Measurements from ENCODE around the gene BHLHE23. TPM values are rescaled to one million over a fixed set of nuclear protein-coding genes. Genes with fewer than 3 reads are reported as not detected.

BHLHE23 gene
- total RNA-seq, 2 donors from 2014 or later = not detected

- no peak for DNase-seq
- intact Hi-C loops (cut with DNase I) = no loop called here
- no peak for ATAC-seq
These were observed 9.2 kb downstream of the BHLHE23 start for GRCh38 chr20:62997417-62998035.

- intact Hi-C loops (cut with DNase I) = no loop called here
- DNase-seq = no peak
- no peak for ATAC-seq
These were observed 10.2 kb downstream of the BHLHE23 start for GRCh38 chr20:62996596-62996982.

- intact Hi-C loops (cut with DNase I) = no loop called here
- DNase-seq (no peak), ATAC-seq (no peak)
These were observed 10.7 kb downstream of the BHLHE23 start for GRCh38 chr20:62995898-62996595.

- ATAC-seq = no peak
- intact Hi-C loops (cut with DNase I) = no loop called here
- no peak for DNase-seq
These were observed 11.3 kb downstream of the BHLHE23 start for GRCh38 chr20:62995481-62995880.

- DNase-seq = no peak
- intact Hi-C loops (cut with DNase I) = no loop called here
- no peak for ATAC-seq
These were observed 11.9 kb downstream of the BHLHE23 start for GRCh38 chr20:62994869-62995281.

- intact Hi-C loops (cut with DNase I) = no loop called here
- ATAC-seq (no peak), DNase-seq (no peak)
These were observed 12.8 kb downstream of the BHLHE23 start for GRCh38 chr20:62993856-62994494.

- no peak for ATAC-seq
- intact Hi-C loops (cut with DNase I) = no loop called here
- no peak for DNase-seq
These were observed 14.9 kb downstream of the BHLHE23 start for GRCh38 chr20:62991863-62992262.

GRCh38 chr20:62991196-62991807, 15.5 kb downstream of the BHLHE23 start:
- ATAC-seq (no peak), DNase-seq (no peak)
- intact Hi-C loops (cut with DNase I) = no loop called here

GRCh38 chr20:62990306-62990825, 16.4 kb downstream of the BHLHE23 start:
- ATAC-seq = no peak
- no peak for DNase-seq
- intact Hi-C loops (cut with DNase I) = no loop called here

- DNase-seq (no peak), ATAC-seq (no peak)
- intact Hi-C loops (cut with DNase I) = no loop called here
These were observed 17.6 kb downstream of the BHLHE23 start for GRCh38 chr20:62989201-62989601.

- intact Hi-C loops (cut with DNase I) = no loop called here
- ATAC-seq = no peak
- DNase-seq = no peak
These were observed 19.6 kb downstream of the BHLHE23 start for GRCh38 chr20:62987114-62987513.

- DNase-seq (no peak), ATAC-seq (no peak)
- intact Hi-C loops (cut with DNase I) = no loop called here
These were observed 20.4 kb downstream of the BHLHE23 start for GRCh38 chr20:62986257-62986800.

- ATAC-seq (peak in 1 of 2 donors; percentile 56), DNase-seq (no peak)
- intact Hi-C loops (cut with DNase I) = no loop called here
These were observed 21.4 kb downstream of the BHLHE23 start for GRCh38 chr20:62985444-62985778.

- ATAC-seq = no peak
- intact Hi-C loops (cut with DNase I) = no loop called here
- no peak for DNase-seq
These were observed 21.9 kb downstream of the BHLHE23 start for GRCh38 chr20:62984666-62985443.

- no peak for DNase-seq
- ATAC-seq = no peak
- intact Hi-C loops (cut with DNase I) = no loop called here
These were observed 23.6 kb downstream of the BHLHE23 start for GRCh38 chr20:62983210-62983609.

- ATAC-seq = peak in 1 of 2 donors; percentile 13
- intact Hi-C loops (cut with DNase I) = no loop called here
- DNase-seq = no peak
These were observed 24.4 kb downstream of the BHLHE23 start for GRCh38 chr20:62982124-62983075.

- DNase-seq (no peak), ATAC-seq (no peak)
- intact Hi-C loops (cut with DNase I) = no loop called here
These were observed 25.8 kb downstream of the BHLHE23 start for GRCh38 chr20:62980970-62981369.

- intact Hi-C loops (cut with DNase I) = no loop called here
- DNase-seq (no peak), ATAC-seq (no peak)
These were observed 26.3 kb downstream of the BHLHE23 start for GRCh38 chr20:62980380-62980960.

All from left cardiac atrium (tissue), 4 donors.